T47D (cell line): Measurements from ENCODE around the gene FGD3.

Experiments used
- DNase-seq, 2 experiments: peaks; one replicate each; pipeline versions ENCODE4 v3.0.0 to v3.0.0-alpha.2; 2011 to 2012; ENCODE audit warnings: low read depth in 1 of 2, low spot score in 1 of 2
- JUND ChIP-seq: IDR thresholded peaks from 2 replicates; pipeline ENCODE4 v1.6.1; 2012; ENCODE audit warnings: low read depth
- in situ Hi-C: cut with HindIII; loops from 2 replicates; pipeline ENCODE4 v1.10.0; 2016; ENCODE audit warnings: low sequenced_read_pairs, low pct_unique_long_range_greater_than_20kb

The FGD3 gene

GRCh38 chr9:92962303-92962649, 15.0 kb downstream of the FGD3 start:
- no peak for DNase-seq
- in situ Hi-C loops = no loop called here
- no peak for TF ChIP-seq JUND

DNA sequence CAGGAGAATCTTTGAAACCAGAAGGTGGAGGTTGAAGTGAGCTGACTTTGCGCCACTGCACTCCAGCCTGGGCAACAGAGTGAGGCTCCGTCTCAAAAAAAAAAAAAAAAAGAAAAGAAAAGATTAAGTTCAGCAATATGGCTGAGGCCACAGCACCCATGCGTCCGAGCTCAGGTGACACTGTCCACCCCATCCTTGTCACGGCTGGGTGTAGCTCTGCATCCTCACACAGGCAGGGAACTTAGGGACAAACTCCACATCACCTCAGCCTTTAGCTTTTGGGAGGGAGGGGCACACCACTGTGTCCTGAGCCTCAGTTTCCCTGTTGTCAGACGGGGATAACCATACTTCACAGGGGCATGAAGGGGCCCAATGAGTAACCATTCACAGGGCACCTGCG, 15.5 kb downstream of the FGD3 start:
- in situ Hi-C loops = no loop called here
- no peak for TF ChIP-seq JUND
- no peak for DNase-seq

GRCh38 chr9:92963831-92964606, 16.7 kb downstream of the FGD3 start:
- DNase-seq = no peak
- in situ Hi-C loops = no loop called here
- no peak for TF ChIP-seq JUND

GRCh38 chr9:92964607-92965060, 17.3 kb downstream of the FGD3 start:
- in situ Hi-C loops = no loop called here
- TF ChIP-seq JUND = no peak

GRCh38 chr9:92965061-92965758, 17.9 kb downstream of the FGD3 start:
- in situ Hi-C loops = no loop called here
- TF ChIP-seq JUND = no peak
- DNase-seq = no peak

More at GRCh38 chr9:92964607-92965060, 17.3 kb downstream of the FGD3 start:
- no peak for DNase-seq

DNA sequence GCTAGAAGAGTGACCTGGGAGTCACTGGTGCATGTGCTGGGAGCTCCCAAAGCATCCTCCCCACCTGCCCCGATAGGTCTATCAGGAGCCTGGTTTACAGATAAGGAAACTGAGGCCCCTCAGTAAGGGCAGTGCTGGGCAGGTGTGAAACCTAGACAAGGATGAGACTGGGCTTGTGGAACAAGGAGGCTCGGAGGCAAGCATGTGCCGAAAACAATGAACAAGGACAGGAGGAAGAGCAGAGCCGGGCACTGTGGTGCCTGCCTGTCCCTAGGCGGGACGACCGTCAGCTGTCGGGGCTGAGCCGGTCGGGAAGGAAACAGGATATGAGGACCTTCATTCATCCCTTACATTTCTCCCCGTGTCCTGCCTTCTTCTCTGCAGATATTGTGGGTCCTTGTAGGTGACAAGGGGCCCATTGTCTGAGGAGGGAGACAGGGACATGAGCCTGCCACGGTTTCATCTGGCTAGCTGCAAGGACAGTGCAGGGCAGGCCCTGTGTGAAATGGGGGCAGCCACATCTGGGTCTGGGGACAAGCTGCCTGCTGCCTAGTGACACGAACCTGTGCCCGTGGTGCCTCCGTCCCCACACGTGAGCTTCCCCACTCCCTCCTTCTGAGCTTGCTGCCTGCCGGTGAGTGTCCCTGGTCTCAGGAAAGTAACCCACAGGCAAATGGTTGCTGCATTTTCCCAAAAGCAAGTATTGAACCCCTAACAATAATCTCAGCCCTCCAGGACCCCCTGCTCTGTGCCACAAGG, 18.6 kb downstream of the FGD3 start:
- in situ Hi-C loops = no loop called here
- no peak for TF ChIP-seq JUND
- DNase-seq = no peak

DNA sequence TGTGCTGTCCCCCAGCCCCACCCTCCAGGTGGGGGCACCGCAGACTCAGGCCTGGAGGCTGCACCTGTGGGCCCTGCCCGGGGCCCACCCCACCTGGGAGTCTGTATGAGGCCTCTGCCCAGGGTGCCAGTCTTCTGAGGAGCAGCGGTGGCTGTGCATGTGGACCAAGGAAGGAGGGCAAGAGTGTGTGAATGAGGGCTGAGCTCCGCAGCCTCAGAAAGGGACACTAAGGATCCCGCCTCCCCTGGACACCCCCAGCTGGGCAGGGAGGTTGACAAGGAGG, 19.1 kb downstream of the FGD3 start:
- in situ Hi-C loops = no loop called here
- no peak for DNase-seq
- no peak for TF ChIP-seq JUND

DNA sequence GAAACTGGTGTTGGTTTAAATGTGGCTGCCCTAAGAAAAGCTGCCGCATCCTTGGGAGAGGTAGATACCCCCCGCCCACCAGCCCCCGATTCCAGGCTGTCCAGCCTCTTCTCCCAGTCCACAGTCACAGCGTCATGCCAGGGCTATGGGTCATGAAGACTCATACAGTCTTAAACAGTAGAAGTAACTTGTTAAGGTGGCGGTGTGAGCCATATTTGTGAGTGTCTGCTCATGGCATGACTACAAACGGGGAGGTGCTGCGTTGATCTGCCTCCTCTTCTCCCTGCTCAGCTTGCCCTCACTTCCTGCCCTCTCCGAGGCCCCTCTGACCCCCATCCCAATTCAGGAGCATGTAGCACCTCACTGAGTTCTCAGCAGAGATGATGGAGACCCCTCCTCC, 20.8 kb downstream of the FGD3 start:
- no peak for TF ChIP-seq JUND
- no peak for DNase-seq
- in situ Hi-C loops = no loop called here

DNA sequence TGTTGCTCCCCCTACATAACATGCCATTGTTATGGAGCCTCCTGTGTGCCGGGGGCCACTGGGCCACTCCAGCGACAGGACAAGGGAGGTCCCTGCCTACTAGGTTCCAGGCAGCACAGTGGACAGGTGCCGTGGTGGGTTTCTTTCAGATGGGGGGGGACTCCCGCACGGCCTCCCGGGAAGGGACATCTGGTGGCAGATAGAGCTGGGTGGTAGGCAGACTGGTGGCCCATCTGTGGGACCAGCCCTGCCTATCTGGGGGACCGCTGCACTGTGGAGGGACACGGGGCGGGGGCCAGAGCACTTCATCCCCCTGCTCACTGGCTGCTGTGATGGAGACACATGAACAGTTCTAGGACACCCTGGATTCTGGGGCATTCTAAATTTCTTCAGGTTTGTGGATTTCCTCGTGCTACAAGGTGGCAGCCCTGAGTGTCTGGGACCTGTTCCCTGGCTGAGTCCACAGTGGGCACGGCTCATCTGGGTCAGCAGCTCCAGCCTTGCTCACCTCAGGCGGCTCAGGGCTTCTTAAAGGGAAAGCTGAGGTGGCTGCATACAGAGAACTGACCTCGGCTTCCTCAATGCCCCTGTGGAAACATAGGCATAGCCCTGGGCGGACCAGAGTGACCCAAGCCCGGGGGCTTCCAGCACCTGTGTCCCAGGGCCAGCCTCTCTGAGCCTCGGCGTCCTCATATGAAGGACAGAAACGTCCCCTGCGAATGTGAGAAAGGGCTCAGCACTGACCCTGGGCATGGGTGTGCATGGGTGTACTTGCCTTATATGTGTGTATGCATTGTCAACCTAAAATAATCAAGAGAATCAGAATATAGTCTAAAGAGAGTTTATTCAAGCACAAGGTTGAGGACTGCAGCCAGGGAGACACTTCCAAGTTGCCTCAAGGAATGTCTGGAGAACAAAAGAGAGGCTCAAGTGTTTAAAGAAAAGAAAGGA, 22.5 kb downstream of the FGD3 start:
- DNase-seq = no peak
- in situ Hi-C loops = no loop called here
- TF ChIP-seq JUND = no peak

GRCh38 chr9:92970467-92970923, 23.2 kb downstream of the FGD3 start:
- TF ChIP-seq JUND = no peak
- in situ Hi-C loops = no loop called here
- peak; percentile 50 to 97 for DNase-seq

- TF ChIP-seq JUND = no peak
- no peak for DNase-seq
- in situ Hi-C loops = no loop called here
These were observed 23.8 kb downstream of the FGD3 start for GRCh38 chr9:92971121-92971520.

DNA sequence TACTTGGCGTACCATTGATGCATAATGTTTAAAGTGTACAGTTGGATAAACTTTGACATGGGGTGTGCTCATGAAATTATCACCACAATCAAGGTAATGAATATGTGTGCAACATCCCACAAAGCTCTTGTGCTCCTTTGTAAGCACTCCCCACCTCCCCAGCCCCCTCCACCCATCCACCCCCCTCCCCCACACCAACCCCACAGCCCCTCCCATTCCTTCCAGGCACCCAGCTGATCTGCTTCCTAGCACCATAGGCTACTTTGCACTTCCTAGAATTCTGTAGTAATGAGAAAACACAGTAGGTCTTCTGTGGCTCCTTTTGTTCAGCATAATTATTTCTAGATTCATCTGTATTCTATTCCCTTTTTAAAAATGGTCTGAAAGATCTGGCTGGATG, 24.5 kb downstream of the FGD3 start:
- in situ Hi-C loops = no loop called here
- TF ChIP-seq JUND = no peak
- DNase-seq = no peak

- no peak for DNase-seq
- TF ChIP-seq JUND = no peak
- in situ Hi-C loops = no loop called here
These were observed 26.4 kb downstream of the FGD3 start for GRCh38 chr9:92973700-92974099.
